Ishikawa (cell line): Measurements from ENCODE around the gene SETBP1.

Experiments
- CEBPB ChIP-seq: IDR thresholded peaks from 2 replicates; pipeline ENCODE4 v1.6.1; 2012
- CREB1 ChIP-seq: IDR thresholded peaks from 2 replicates; pipeline ENCODE4 v1.6.1; 2012; ENCODE audit warnings: low read depth
- EGR1 ChIP-seq: IDR thresholded peaks from 2 replicates; pipeline ENCODE4 v1.6.1; 2012
- EP300 ChIP-seq: IDR thresholded peaks from 2 replicates; pipeline ENCODE4 v1.6.1; 2012; ENCODE audit warnings: borderline replicate concordance
- FOXM1 ChIP-seq: IDR thresholded peaks from 2 replicates; pipeline ENCODE4 v1.6.1; 2012; ENCODE audit warnings: low read depth, borderline replicate concordance
- NFIC ChIP-seq: IDR thresholded peaks from 2 replicates; pipeline ENCODE4 v1.6.1; 2012
- RAD21 ChIP-seq: IDR thresholded peaks from 2 replicates; pipeline ENCODE4 v1.6.1; 2012; ENCODE audit warnings: low read depth
- TAF1 ChIP-seq: IDR thresholded peaks from 2 replicates; pipeline ENCODE4 v1.6.1; 2012; ENCODE audit warnings: low read depth, mild to moderate bottlenecking
- TCF12 ChIP-seq: IDR thresholded peaks from 2 replicates; pipeline ENCODE4 v1.6.1; 2012; ENCODE audit warnings: low read depth
- TEAD4 ChIP-seq: IDR thresholded peaks from 2 replicates; pipeline ENCODE4 v1.6.1; 2012
- YY1 ChIP-seq: IDR thresholded peaks from 2 replicates; pipeline ENCODE4 v1.6.1; 2012; ENCODE audit warnings: low read depth
- ZBTB7A ChIP-seq: IDR thresholded peaks from 2 replicates; pipeline ENCODE4 v1.6.1; 2012; ENCODE audit warnings: low read depth
- TF ChIP-seq, protein P1 (sequence below): IDR thresholded peaks from 2 replicates; pipeline ENCODE4 v1.6.1; 2012
- TF ChIP-seq, protein P2 (sequence below): IDR thresholded peaks from 2 replicates; pipeline ENCODE4 v1.6.1; 2012
- TF ChIP-seq, protein P3 (sequence below): IDR thresholded peaks from 2 replicates; pipeline ENCODE4 v1.6.1; 2012; ENCODE audit warnings: low read depth, mild to moderate bottlenecking

The SETBP1 gene

DNA sequence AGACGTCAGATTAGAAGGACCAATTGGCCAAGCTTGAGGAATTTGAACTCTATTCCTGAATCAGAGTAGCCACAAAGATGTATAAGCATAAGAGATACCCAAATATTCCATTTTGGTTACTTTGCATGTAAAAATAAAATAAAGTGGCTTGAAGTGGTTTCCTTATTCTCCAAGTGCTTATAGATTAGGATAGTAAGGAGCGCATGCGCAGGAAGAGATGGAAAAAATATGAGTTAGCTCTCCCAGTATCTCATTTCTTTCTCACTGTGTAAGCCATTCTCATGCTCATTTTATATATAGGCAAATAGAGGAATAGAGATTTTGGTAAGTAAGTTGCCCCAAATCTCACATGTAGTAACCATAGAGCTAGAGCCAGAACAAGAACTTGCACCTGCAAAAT, 241.3 kb downstream of the SETBP1 start:
- TF ChIP-seq, protein P1, sequence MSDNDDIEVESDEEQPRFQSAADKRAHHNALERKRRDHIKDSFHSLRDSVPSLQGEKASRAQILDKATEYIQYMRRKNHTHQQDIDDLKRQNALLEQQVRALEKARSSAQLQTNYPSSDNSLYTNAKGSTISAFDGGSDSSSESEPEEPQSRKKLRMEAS: no peak
- no peak for TF ChIP-seq ZBTB7A
- no peak for TF ChIP-seq RAD21
- no peak for TF ChIP-seq EP300
- TF ChIP-seq CREB1: no peak
- TF ChIP-seq CEBPB: no peak

DNA sequence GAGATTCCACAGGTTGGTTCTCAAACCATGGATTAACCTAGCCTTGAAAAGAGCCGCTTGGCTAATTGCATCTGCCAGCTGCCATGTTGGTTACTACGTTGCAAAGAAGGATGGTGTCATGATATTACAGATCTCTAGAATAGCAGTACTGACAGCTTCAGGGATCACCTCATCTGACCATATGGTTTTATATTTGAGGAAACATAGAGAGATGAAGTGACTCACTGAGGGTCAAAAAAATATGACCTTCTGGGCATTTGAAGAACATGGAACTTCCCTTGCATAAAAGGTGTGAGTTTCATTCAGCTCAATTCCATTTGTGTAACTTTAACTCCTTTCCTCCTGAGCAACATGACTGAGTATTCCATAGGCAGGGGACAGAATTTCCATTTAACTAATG, 242.3 kb downstream of the SETBP1 start:
- TF ChIP-seq TAF1 (no peak), TEAD4 (no peak), NFIC (no peak), CEBPB (no peak), EGR1 (no peak), YY1 (no peak), EP300 (no peak), FOXM1 (no peak), ZBTB7A (no peak), TCF12 (no peak), CREB1 (no peak), RAD21 (no peak)
- TF ChIP-seq, protein P1: no peak
- TF ChIP-seq, protein P2, sequence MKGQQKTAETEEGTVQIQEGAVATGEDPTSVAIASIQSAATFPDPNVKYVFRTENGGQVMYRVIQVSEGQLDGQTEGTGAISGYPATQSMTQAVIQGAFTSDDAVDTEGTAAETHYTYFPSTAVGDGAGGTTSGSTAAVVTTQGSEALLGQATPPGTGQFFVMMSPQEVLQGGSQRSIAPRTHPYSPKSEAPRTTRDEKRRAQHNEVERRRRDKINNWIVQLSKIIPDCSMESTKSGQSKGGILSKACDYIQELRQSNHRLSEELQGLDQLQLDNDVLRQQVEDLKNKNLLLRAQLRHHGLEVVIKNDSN: no peak
- TF ChIP-seq, protein P3, sequence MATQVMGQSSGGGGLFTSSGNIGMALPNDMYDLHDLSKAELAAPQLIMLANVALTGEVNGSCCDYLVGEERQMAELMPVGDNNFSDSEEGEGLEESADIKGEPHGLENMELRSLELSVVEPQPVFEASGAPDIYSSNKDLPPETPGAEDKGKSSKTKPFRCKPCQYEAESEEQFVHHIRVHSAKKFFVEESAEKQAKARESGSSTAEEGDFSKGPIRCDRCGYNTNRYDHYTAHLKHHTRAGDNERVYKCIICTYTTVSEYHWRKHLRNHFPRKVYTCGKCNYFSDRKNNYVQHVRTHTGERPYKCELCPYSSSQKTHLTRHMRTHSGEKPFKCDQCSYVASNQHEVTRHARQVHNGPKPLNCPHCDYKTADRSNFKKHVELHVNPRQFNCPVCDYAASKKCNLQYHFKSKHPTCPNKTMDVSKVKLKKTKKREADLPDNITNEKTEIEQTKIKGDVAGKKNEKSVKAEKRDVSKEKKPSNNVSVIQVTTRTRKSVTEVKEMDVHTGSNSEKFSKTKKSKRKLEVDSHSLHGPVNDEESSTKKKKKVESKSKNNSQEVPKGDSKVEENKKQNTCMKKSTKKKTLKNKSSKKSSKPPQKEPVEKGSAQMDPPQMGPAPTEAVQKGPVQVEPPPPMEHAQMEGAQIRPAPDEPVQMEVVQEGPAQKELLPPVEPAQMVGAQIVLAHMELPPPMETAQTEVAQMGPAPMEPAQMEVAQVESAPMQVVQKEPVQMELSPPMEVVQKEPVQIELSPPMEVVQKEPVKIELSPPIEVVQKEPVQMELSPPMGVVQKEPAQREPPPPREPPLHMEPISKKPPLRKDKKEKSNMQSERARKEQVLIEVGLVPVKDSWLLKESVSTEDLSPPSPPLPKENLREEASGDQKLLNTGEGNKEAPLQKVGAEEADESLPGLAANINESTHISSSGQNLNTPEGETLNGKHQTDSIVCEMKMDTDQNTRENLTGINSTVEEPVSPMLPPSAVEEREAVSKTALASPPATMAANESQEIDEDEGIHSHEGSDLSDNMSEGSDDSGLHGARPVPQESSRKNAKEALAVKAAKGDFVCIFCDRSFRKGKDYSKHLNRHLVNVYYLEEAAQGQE: no peak

DNA sequence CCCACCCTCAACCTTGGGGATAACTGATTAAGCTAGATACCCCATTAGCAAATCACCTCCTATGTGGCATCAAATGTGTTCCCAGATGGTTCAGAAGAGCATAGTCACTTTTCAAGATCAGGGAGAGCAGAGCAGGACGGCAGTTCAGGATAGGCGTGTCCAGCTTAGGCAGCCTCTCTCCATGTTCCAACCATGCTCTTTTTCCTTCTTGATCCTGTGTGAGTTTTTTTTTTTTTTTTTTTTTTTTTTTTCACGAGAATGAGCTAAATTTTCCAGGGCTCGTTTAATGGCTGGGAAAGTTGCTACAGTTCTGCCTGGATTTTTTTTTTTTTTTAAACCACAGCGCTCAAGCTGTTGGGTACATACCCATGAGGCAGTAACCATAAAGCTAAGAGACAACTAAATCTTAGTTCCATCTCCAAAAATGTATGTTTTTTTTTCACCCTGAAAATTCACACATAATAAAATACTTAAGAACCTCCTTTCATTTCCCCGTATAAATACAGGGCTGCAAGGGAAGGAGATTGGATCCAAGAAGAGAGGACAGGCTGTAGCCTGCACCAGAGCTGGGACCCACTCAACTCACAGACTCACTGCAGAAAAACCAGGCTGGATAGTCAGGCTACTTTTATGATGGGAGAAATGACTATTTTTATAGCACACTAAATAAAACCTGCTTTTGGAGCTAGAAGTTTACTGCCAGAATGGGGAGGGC, 244.3 kb downstream of the SETBP1 start:
- TF ChIP-seq CREB1: no peak
- TF ChIP-seq, protein P1: no peak
- TF ChIP-seq YY1: no peak
- no peak for TF ChIP-seq TEAD4
- no peak for TF ChIP-seq EP300
- TF ChIP-seq RAD21: no peak
- TF ChIP-seq, protein P2: no peak

DNA sequence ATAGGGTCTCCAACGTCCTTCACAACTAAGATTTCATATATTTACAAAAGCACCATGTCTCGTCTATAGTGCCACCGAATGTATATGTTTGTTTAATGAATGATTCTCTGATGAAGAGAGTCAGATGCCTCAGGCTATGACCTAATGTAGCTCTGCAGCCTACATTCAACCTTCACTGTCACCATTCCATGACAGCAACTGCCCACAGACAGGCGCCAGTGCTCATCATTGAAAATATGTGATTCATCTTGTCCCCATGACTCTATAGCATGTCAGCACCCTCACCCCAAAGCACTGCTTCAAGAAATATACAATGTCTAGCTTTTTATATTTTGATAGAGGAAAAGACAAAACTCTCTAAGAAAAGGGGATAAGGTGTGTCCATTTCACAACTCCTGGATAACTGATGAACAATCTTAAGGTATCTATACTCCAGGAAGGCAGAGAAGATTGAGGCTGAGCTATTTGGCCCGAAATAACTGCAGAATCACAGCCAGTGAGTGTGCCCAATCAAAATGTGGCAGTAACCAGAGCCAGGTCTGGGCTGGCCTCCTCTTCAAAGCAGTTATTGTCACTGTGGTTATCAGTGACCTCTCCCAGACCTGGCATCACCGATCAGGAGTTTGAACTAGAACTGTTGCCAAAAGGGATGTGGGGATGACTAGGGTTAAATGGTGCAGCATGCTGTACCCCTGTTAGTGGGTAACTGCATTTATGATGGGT, 246.6 kb downstream of the SETBP1 start:
- TF ChIP-seq TEAD4: no peak
- no peak for TF ChIP-seq TAF1
- TF ChIP-seq, protein P2: no peak
- no peak for TF ChIP-seq NFIC
- TF ChIP-seq CREB1: no peak
- TF ChIP-seq, protein P3: no peak
- TF ChIP-seq RAD21: no peak

DNA sequence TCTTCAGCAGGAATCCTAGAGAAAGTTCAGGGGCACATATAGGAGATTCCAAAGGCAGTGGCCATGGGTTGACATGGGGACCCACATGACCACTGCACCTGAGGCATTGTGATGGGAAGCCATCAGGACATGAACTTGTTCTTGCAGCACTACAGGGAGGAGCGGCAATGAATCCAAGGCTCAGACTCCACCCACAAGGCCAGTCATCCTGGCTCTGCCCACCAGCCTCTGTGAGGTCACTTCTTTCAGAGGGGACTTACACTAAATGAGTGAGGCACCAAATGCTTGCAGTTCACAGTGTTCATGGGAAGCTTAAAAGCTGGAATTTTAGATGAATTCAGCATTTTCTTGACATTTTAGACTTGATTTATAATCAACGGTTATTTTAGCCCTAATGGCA, 254.2 kb downstream of the SETBP1 start:
- TF ChIP-seq EP300 (no peak), EGR1 (no peak), TCF12 (no peak), ZBTB7A (no peak), TEAD4 (no peak), CEBPB (no peak), NFIC (no peak), TAF1 (no peak), YY1 (no peak), CREB1 (no peak), FOXM1 (no peak), RAD21 (no peak)
- TF ChIP-seq, protein P2: no peak
- TF ChIP-seq, protein P3: no peak
- TF ChIP-seq, protein P1: no peak
